Neuronal stem cell (in vitro differentiated cells): ENCODE measurements around the gene FCHO1.

Experiments
- DNase-seq: peaks from one replicate; pipeline ENCODE4 v3.0.0-alpha.2; 2013; ENCODE audit warnings: low spot score
- H2AFZ ChIP-seq: one replicate; pipeline ENCODE4 v1.6.1; 2013; ENCODE audit warnings: mild to moderate bottlenecking, low read length, inconsistent platforms
- H2AK5ac ChIP-seq: 2 replicates; pipeline ENCODE4 v1.6.1; 2013; ENCODE audit warnings: low read depth, mild to moderate bottlenecking, inconsistent platforms, low read length, moderate library complexity, mixed read lengths
- H2BK120ac ChIP-seq: 2 replicates; pipeline ENCODE4 v1.6.1; 2013; ENCODE audit warnings: low read depth, mild to moderate bottlenecking, inconsistent platforms, low read length, moderate library complexity, mixed read lengths
- H2BK12ac ChIP-seq: one replicate; pipeline ENCODE4 v1.6.1; 2013; ENCODE audit warnings: low read length, inconsistent platforms
- H2BK15ac ChIP-seq: 2 replicates; pipeline ENCODE4 v1.6.1; 2013; ENCODE audit warnings: mild to moderate bottlenecking, low read length, inconsistent platforms, mixed read lengths
- H2BK5ac ChIP-seq: one replicate; pipeline ENCODE4 v1.6.1; 2013; ENCODE audit warnings: inconsistent platforms, mild to moderate bottlenecking, low read length, moderate library complexity
- H3K14ac ChIP-seq: one replicate; pipeline ENCODE4 v1.6.1; 2013; ENCODE audit warnings: low read length, inconsistent platforms
- H3K18ac ChIP-seq: 2 replicates; pipeline ENCODE4 v1.6.1; 2013; ENCODE audit warnings: low read length, inconsistent platforms
- H3K23ac ChIP-seq: 2 replicates; pipeline ENCODE4 v1.6.1; 2013; ENCODE audit warnings: low read depth, mild to moderate bottlenecking, mixed read lengths, low read length, inconsistent platforms; ENCODE audit not compliant: poor library complexity
- H3K27ac ChIP-seq: replicated peaks from 3 replicates; pipeline ENCODE4 v1.5.1; 2013; ENCODE audit warnings: low read length, inconsistent platforms
- H3K27me3 ChIP-seq, 3 experiments: 2 replicates each; pipeline ENCODE4 v1.6.1; 2013; ENCODE audit warnings: low read length in 3 of 3, mild to moderate bottlenecking in 2 of 3, inconsistent platforms in 1 of 3, low read depth in 1 of 3, mixed read lengths in 1 of 3, moderate library complexity in 1 of 3; ENCODE audit not compliant: control insufficient read depth in 3 of 3, insufficient read depth in 3 of 3
- H3K36me3 ChIP-seq, 2 donors: replicated peaks in 1 of 2; 2 replicates each; pipeline ENCODE4 v1.6.1; 2013; ENCODE audit warnings: low read length in 2 of 2; ENCODE audit not compliant: control insufficient read depth in 2 of 2, insufficient read depth in 2 of 2
- H3K4ac ChIP-seq: 2 replicates; pipeline ENCODE4 v1.6.1; 2013; ENCODE audit warnings: inconsistent platforms, mild to moderate bottlenecking, low read length, moderate library complexity
- H3K4me1 ChIP-seq, 2 donors: 1 replicate in 1 of 2; 2 replicates in 1 of 2; pipeline ENCODE4 v1.6.1; 2013; ENCODE audit warnings: low read length in 2 of 2, low read depth in 1 of 2; ENCODE audit not compliant: control insufficient read depth in 2 of 2, insufficient read depth in 1 of 2
- H3K4me2 ChIP-seq: one replicate; pipeline ENCODE4 v1.6.1; 2013; ENCODE audit warnings: mild to moderate bottlenecking, low read length, inconsistent platforms; ENCODE audit not compliant: insufficient read depth, poor library complexity, severe bottlenecking
- H3K4me3 ChIP-seq, 2 donors: 2 replicates each; pipeline ENCODE4 v1.5.1; 2013; ENCODE audit warnings: low read length in 2 of 2, mild to moderate bottlenecking in 2 of 2, inconsistent platforms in 1 of 2, moderate library complexity in 1 of 2
- H3K79me1 ChIP-seq: one replicate; pipeline ENCODE4 v1.6.1; 2013; ENCODE audit warnings: low read depth, mild to moderate bottlenecking, inconsistent platforms, low read length, moderate library complexity
- H3K9ac ChIP-seq: one replicate; pipeline ENCODE4 v1.6.1; 2013; ENCODE audit warnings: mild to moderate bottlenecking, low read depth, low read length, inconsistent platforms; ENCODE audit not compliant: poor library complexity
- H3K9me3 ChIP-seq, 2 donors: replicated peaks in 1 of 2; 2 replicates each; pipeline versions ENCODE3 to v1.6.1; 2013; ENCODE audit warnings: low read length in 2 of 2, mild to moderate bottlenecking in 2 of 2, inconsistent platforms in 1 of 2, low read depth in 1 of 2, mixed read lengths in 1 of 2, moderate library complexity in 1 of 2; ENCODE audit not compliant: control insufficient read depth in 2 of 2, insufficient read depth in 1 of 2
- H4K8ac ChIP-seq: one replicate; pipeline ENCODE4 v1.6.1; 2013; ENCODE audit warnings: low read depth, mild to moderate bottlenecking, inconsistent platforms, low read length, moderate library complexity
- H4K91ac ChIP-seq: one replicate; pipeline ENCODE4 v1.6.1; 2013; ENCODE audit warnings: low read length, low read depth, mild to moderate bottlenecking, inconsistent platforms; ENCODE audit not compliant: poor library complexity
- WGBS, 2 donors: extraction: QIAGEN DNeasy Blood & Tissue Kit; methylation state at CpG; one replicate each; pipeline ENCODE4 v1.1.7; 2013; ENCODE audit warnings: missing lambda C conversion rate in 2 of 2, mixed read lengths in 1 of 2; ENCODE audit not compliant: insufficient read length in 2 of 2, insufficient replicate concordance in 1 of 2; ENCODE audit errors: extremely low coverage in 2 of 2; 5-methylcytosine and 5-hydroxymethylcytosine counted together

The FCHO1 gene

DNA sequence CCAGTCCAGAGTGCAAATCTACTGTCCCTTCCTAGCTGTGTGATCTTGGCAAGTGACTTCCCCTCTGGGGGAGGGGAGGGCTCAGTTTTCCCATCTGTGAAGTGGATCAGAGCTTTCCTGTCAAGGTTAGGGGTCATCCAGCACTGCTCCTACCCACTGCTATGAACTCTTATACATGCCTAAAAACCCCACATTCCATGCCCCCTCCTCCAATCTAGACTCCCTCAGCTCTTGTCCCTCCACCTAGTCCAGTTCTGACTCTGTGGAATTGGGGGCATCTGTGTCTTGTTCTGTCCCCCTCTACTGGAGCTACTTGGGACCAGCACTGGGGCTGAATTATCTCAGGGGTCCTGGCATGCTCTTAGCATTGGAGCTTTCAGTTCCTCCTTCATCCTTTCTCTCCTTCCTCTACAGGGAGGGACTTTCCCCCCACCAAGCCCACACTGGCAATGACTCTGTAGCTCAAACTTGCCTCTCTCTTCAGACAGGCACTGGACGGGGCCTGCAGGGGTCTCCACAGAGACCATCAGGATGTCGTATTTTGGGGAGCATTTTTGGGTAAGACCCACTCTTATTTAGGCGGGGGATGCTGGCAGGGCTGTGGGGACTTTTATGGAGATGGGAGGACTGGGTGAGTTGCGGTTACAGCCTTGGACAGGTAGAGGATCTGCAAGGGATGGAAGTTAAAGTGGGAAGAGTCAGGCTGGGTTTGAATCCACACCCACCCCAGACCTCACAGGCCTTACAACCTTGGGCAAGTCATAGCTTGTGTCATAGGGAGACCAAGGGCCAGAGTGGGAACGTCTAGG is 3.6 kb downstream of the FCHO1 start:
- H3K4me2 ChIP-seq, result no peak overlapping the region
- peak overlapping the region; percentile 30 for H2AK5ac ChIP-seq
- no peak overlapping the region for H2BK15ac ChIP-seq
- no peaks in the 10 kb centered on the region for H3K36me3 ChIP-seq
- peak overlapping the region; percentile 33 for H3K27ac ChIP-seq
- H4K8ac ChIP-seq, result no peak overlapping the region
- peaks cover 23 to 30% of the 10 kb centered on the region in 2 donors for H3K4me1 ChIP-seq
- no CpG with 5 or more reads among the region's 5 CpGs for WGBS, 2 donors
- H3K9me3 ChIP-seq, result no peaks in the 10 kb centered on the region
- peaks cover 4% of the 10 kb centered on the region for H3K79me1 ChIP-seq
- no peaks in the 10 kb centered on the region for H3K27me3 ChIP-seq
- no peak overlapping the region for H3K9ac ChIP-seq
- H3K4me3 ChIP-seq, result no peak overlapping the region
- DNase-seq, result no peak
- no peak overlapping the region for H2BK5ac ChIP-seq
- H4K91ac ChIP-seq, result no peak overlapping the region
- no peak overlapping the region for H3K23ac ChIP-seq
- H3K18ac ChIP-seq, result no peak overlapping the region
- no peak overlapping the region for H3K4ac ChIP-seq
- no peak overlapping the region for H2BK120ac ChIP-seq
- H3K14ac ChIP-seq, result no peak overlapping the region
- H2AFZ ChIP-seq, result no peak overlapping the region
- H2BK12ac ChIP-seq, result no peak overlapping the region

DNA sequence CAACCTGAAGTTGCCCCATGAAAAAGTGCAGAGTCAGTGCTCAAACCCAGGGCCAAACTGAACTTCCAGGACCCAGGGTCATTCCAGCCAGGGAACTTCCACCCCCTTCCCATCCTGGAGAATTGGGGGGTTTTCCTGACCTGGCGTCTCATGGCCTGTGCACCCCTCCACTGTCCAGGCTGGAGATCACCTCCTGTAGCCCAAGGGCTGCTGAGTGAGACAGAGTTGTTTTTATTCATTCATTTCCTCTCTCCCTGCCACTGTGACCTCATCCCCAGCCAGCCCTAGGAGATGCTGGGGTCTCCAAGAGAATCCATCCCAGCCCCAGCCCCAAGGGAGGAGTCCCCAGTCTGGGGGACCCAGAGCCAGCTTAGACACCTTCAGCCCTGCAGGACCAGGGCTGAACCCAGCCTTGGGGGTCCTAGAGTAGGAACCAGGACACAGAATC is 4.2 kb downstream of the FCHO1 start:
- peak overlapping the region; percentile 45 for H3K4me2 ChIP-seq
- no peak overlapping the region for H4K8ac ChIP-seq
- H2AFZ ChIP-seq, result no peak overlapping the region
- H3K79me1 ChIP-seq, result peaks cover 4% of the 10 kb centered on the region
- H2BK12ac ChIP-seq, result no peak overlapping the region
- no peak overlapping the region for H4K91ac ChIP-seq
- H3K9ac ChIP-seq, result no peak overlapping the region
- no peak for DNase-seq
- H3K4me1 ChIP-seq, result peaks cover 23 to 30% of the 10 kb centered on the region in 2 donors
- no CpG with 5 or more reads among the region's 1 CpG for WGBS, 2 donors
- no peak overlapping the region for H3K23ac ChIP-seq
- H2BK15ac ChIP-seq, result peak overlapping the region; percentile 42
- no peak overlapping the region for H3K4ac ChIP-seq
- H3K4me3 ChIP-seq, result no peak overlapping the region
- H3K27me3 ChIP-seq, result no peaks in the 10 kb centered on the region
- H3K36me3 ChIP-seq, result no peaks in the 10 kb centered on the region
- peak overlapping the region; percentile 25 for H3K18ac ChIP-seq
- no peak overlapping the region for H2BK120ac ChIP-seq
- peak overlapping the region; percentile 47 for H3K27ac ChIP-seq
- no peak overlapping the region for H2BK5ac ChIP-seq
- H2AK5ac ChIP-seq, result peak overlapping the region; percentile 43
- H3K14ac ChIP-seq, result no peak overlapping the region
- H3K9me3 ChIP-seq, result no peaks in the 10 kb centered on the region

DNA sequence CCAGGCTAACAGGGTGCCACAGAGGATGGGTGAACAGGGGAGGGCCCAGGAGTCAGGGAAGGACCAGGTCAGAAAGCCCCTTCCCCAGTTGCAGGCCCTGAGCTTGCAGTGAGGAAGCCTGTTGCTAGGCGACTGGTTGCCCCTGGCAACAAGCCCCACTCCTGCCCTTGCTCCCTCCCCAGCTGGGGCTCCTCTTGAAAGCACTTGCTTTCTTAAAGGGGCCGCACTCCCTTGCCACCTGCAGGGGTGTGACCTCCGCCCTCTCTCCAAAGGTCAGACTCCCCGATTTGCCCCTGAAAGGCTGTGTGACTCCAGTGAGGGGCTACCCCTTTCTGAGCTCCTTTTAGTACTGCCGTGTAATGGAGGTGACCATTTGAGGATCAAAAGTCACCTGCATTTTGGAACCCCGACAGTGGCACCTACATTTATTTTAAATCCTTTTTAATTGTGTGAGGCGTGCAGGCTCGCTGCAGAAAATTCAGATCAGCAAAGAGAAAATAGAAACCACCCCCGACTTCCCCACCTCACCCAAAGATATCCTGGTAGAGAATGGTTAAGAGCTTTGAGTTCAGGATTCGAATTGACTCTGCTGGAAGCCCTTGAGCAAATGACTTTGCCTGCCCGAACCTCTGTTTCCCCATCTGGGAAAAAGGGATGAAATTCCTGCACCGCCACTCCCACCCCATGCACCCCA is 4.8 kb downstream of the FCHO1 start:
- no peak overlapping the region for H4K91ac ChIP-seq
- H2AK5ac ChIP-seq, result peak overlapping the region; percentile 71
- H3K18ac ChIP-seq, result peak overlapping the region; percentile 41
- H3K14ac ChIP-seq, result peak overlapping the region; percentile 77
- DNase-seq, result peak; percentile 87
- peaks cover 8% of the 10 kb centered on the region for H3K79me1 ChIP-seq
- H2BK15ac ChIP-seq, result peak overlapping the region; percentile 42
- H3K4me3 ChIP-seq, result no peak overlapping the region
- no peak overlapping the region for H3K9ac ChIP-seq
- no peak overlapping the region for H3K4ac ChIP-seq
- H3K4me1 ChIP-seq, result peaks cover 23 to 30% of the 10 kb centered on the region in 2 donors
- no peaks in the 10 kb centered on the region for H3K27me3 ChIP-seq
- H4K8ac ChIP-seq, result no peak overlapping the region
- WGBS, 2 donors, result no CpG with 5 or more reads among the region's 12 CpGs
- no peak overlapping the region for H3K23ac ChIP-seq
- H2AFZ ChIP-seq, result no peak overlapping the region
- H3K9me3 ChIP-seq, result no peaks in the 10 kb centered on the region
- H3K27ac ChIP-seq, result peak overlapping the region; percentile 47
- no peaks in the 10 kb centered on the region for H3K36me3 ChIP-seq
- no peak overlapping the region for H2BK120ac ChIP-seq
- peak overlapping the region; percentile 45 for H3K4me2 ChIP-seq
- peak overlapping the region; percentile 66 for H2BK12ac ChIP-seq
- H2BK5ac ChIP-seq, result no peak overlapping the region

DNA sequence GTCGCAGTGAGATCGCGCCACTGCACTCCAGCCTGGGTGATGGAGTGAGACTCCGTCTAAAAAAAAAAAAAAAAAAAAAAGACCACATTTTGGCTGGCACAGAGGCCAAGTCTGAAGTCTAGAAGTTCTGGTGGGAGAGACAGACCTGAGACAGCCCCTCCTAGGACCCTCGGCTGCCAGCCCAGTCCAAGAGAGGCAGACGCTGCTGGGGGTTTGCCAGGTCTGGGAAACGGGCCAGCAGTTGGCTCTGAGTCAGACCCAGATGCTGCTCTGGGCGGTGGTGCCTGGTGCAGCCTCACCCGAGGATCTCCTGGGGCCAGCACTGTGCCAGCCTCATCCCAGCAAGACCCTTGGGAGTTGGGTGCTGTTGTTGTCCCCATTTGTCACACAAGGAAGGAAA is 5.8 kb downstream of the FCHO1 start:
- H3K4me3 ChIP-seq, result no peak overlapping the region
- no peak overlapping the region for H2BK15ac ChIP-seq
- H2AK5ac ChIP-seq, result peak overlapping the region; percentile 92
- H2BK5ac ChIP-seq, result no peak overlapping the region
- H3K4me1 ChIP-seq, result peaks cover 23 to 32% of the 10 kb centered on the region in 2 donors
- H3K18ac ChIP-seq, result peak overlapping the region; percentile 77
- no peak overlapping the region for H2AFZ ChIP-seq
- peaks cover 8% of the 10 kb centered on the region for H3K79me1 ChIP-seq
- H3K23ac ChIP-seq, result no peak overlapping the region
- H3K9me3 ChIP-seq, result no peaks in the 10 kb centered on the region
- peak overlapping the region; percentile 90 for H4K91ac ChIP-seq
- no peak overlapping the region for H3K9ac ChIP-seq
- H2BK120ac ChIP-seq, result no peak overlapping the region
- H4K8ac ChIP-seq, result peak overlapping the region; percentile 57
- no peak overlapping the region for H3K4ac ChIP-seq
- no peaks in the 10 kb centered on the region for H3K27me3 ChIP-seq
- no peak overlapping the region for H3K4me2 ChIP-seq
- H3K27ac ChIP-seq, result no peak overlapping the region
- H2BK12ac ChIP-seq, result peak overlapping the region; percentile 87
- H3K36me3 ChIP-seq, result no peaks in the 10 kb centered on the region
- DNase-seq, result no peak
- no peak overlapping the region for H3K14ac ChIP-seq
- WGBS, 2 donors, result no CpG with 5 or more reads among the region's 9 CpGs
